ENCODE results near the gene NR2F2. TPM values are rescaled to one million over a fixed set of nuclear protein-coding genes. Genes with fewer than 3 reads are reported as not detected.

The NR2F2 gene
- total and polyA plus RNA-seq, 2 experiments from 2014 or later = 0.63 to 1.2 TPM

- H3K27ac ChIP-seq = no peak overlapping the region
Measured at GRCh38 chr15:96329403-96329981, 1.0 kb upstream of the NR2F2 start.

GRCh38 chr15:96330064-96330449, 443 bp upstream of the NR2F2 start:
- DNase-seq (ENCODE audit: low read depth in 1 of 2, low spot score in 1 of 2) = peak in 1 of 2 donors; percentile 87

More at GRCh38 chr15:96329403-96329981, 1.0 kb upstream of the NR2F2 start:
- Histone ChIP-seq H3K9me3 (ENCODE audit: low read depth) (no peaks in the 10 kb centered on the region), H3K4me1 (ENCODE audit: low read depth) (peaks cover 7% of the 10 kb centered on the region), H3K4me3 (peak overlapping the region; percentile 75), H3K36me3 (no peaks in the 10 kb centered on the region), H3K27me3 (peaks cover 90% of the 10 kb centered on the region)
- DNase-seq (ENCODE audit: low read depth in 1 of 2, low spot score in 1 of 2) = no peak
- TF ChIP-seq CTCF (IDR thresholded peaks at IDR 0.05; ENCODE audit: low read depth, low read length) = no peak

GRCh38 chr15:96331144-96331944, 844 bp downstream of the NR2F2 start:
- Histone ChIP-seq H3K4me3 (peak overlapping the region; percentile 75), H3K9me3 (ENCODE audit: low read depth) (no peaks in the 10 kb centered on the region), H3K4me1 (ENCODE audit: low read depth) (peaks cover 7% of the 10 kb centered on the region), H3K27ac (no peak overlapping the region), H3K36me3 (no peaks in the 10 kb centered on the region), H3K27me3 (peaks cover 90% of the 10 kb centered on the region)
- peak in 1 of 2 donors; percentile 78 for DNase-seq (ENCODE audit: low read depth in 1 of 2, low spot score in 1 of 2)
- TF ChIP-seq CTCF (IDR thresholded peaks at IDR 0.05; ENCODE audit: low read depth, low read length) = no peak

More at GRCh38 chr15:96330064-96330449, 443 bp upstream of the NR2F2 start:
- TF ChIP-seq CTCF (IDR thresholded peaks at IDR 0.05; ENCODE audit: low read depth, low read length) = no peak
- Histone ChIP-seq H3K27me3 (peaks cover 90% of the 10 kb centered on the region), H3K36me3 (no peaks in the 10 kb centered on the region), H3K9me3 (ENCODE audit: low read depth) (no peaks in the 10 kb centered on the region), H3K4me3 (peak overlapping the region; percentile 75), H3K27ac (no peak overlapping the region), H3K4me1 (ENCODE audit: low read depth) (peaks cover 7% of the 10 kb centered on the region)

- no peak overlapping the region for H3K27ac ChIP-seq
- no peak for TF ChIP-seq CTCF (IDR thresholded peaks at IDR 0.05; ENCODE audit: low read depth, low read length)
- peak overlapping the region; percentile 46 for H3K4me3 ChIP-seq
- H3K9me3 ChIP-seq (ENCODE audit: low read depth) = no peaks in the 10 kb centered on the region
- DNase-seq (ENCODE audit: low read depth in 1 of 2, low spot score in 1 of 2) = peak; percentile 56 to 66
- peaks cover 90% of the 10 kb centered on the region for H3K27me3 ChIP-seq
- no peaks in the 10 kb centered on the region for H3K36me3 ChIP-seq
- no peaks in the 10 kb centered on the region for H3K4me1 ChIP-seq (ENCODE audit: low read depth)
Measured at GRCh38 chr15:96331945-96332636, 1.6 kb downstream of the NR2F2 start.

GRCh38 chr15:96332637-96333121, 2.2 kb downstream of the NR2F2 start:
- no peaks in the 10 kb centered on the region for H3K4me1 ChIP-seq (ENCODE audit: low read depth)
- H3K36me3 ChIP-seq = no peaks in the 10 kb centered on the region
- no peak overlapping the region for H3K27ac ChIP-seq
- H3K9me3 ChIP-seq (ENCODE audit: low read depth) = no peaks in the 10 kb centered on the region
- peaks cover 90% of the 10 kb centered on the region for H3K27me3 ChIP-seq
- H3K4me3 ChIP-seq = peak overlapping the region; percentile 46
- no peak for TF ChIP-seq CTCF (IDR thresholded peaks at IDR 0.05; ENCODE audit: low read depth, low read length)
- DNase-seq (ENCODE audit: low read depth in 1 of 2, low spot score in 1 of 2) = peak in 1 of 2 donors; percentile 45
